WTC11 (cell line): ENCODE measurements around the gene UBR4. TPM values are rescaled to one million over a fixed set of nuclear protein-coding genes. Genes with fewer than 3 reads are reported as not detected.
A peak's percentile ranks its signal among the peaks of the same experiment; 100 is the strongest.

Experiments
- ATAC-seq: fragments of 200-7000 bp; cut with Tn5 transposase; 2 replicates; pipeline ENCODE4 v1.10.0; 2021; ENCODE audit warnings: mild to moderate bottlenecking, moderate library complexity
- CTCF ChIA-PET: fragments of 300-600 bp; sonication (Branson Sonifier 250); formaldehyde crosslinking; loops from one replicate; lab custom pipeline; 2021; ENCODE audit warnings: antibody characterized with exemption; lab: Charles Lee
- POLR2A ChIA-PET: fragments of 350-600 bp; sonication (Branson Sonifier 250); formaldehyde crosslinking; loops from one replicate; lab custom pipeline; 2021; ENCODE audit warnings: antibody characterized with exemption; lab: Charles Lee
- DNase-seq: peaks from one replicate; pipeline ENCODE4 v3.0.0; 2021; ENCODE audit warnings: low spot score
- H3K27ac Mint-ChIP-seq: 2 replicates; pipeline ENCODE4 v1.8.0; 2021; ENCODE audit warnings: mixed read lengths
- H3K27me3 Mint-ChIP-seq: 2 replicates; pipeline ENCODE4 v1.8.0; 2021; ENCODE audit warnings: low read depth, mild to moderate bottlenecking, moderate library complexity, mixed read lengths
- H3K36me3 Mint-ChIP-seq: 2 replicates; pipeline ENCODE4 v1.8.0; 2021; ENCODE audit warnings: mixed read lengths
- H3K4me1 Mint-ChIP-seq: 2 replicates; pipeline ENCODE4 v1.8.0; 2022; ENCODE audit warnings: mixed read lengths
- H3K4me3 Mint-ChIP-seq: 2 replicates; pipeline ENCODE4 v1.8.0; 2021; ENCODE audit warnings: mild to moderate bottlenecking, moderate library complexity, mixed read lengths
- H3K9me3 Mint-ChIP-seq: 2 replicates; pipeline ENCODE4 v1.8.0; 2021; ENCODE audit warnings: mixed read lengths
- ATF1 ChIP-seq: sonication (generic); formaldehyde crosslinking; IDR thresholded peaks from 2 replicates; pipeline ENCODE4 v1.8.1; 2023; ENCODE audit warnings: mild to moderate bottlenecking, moderate library complexity, missing genetic modification reagents
- FOXJ3 ChIP-seq: sonication (generic); formaldehyde crosslinking; IDR thresholded peaks from 2 replicates; pipeline ENCODE4 v1.9.0; 2021; ENCODE audit warnings: missing genetic modification reagents, mild to moderate bottlenecking, borderline replicate concordance
- FOXK1 ChIP-seq: sonication (generic); formaldehyde crosslinking; IDR thresholded peaks from 2 replicates; pipeline ENCODE4 v1.8.0; 2022; ENCODE audit warnings: mild to moderate bottlenecking, moderate library complexity, missing genetic modification reagents
- GRHL2 ChIP-seq: fragments of 250-450 bp; sonication (Bioruptor Pico); IDR thresholded peaks from 2 replicates; pipeline ENCODE4 v1.8.0; 2022; ENCODE audit warnings: mild to moderate bottlenecking, moderate library complexity; ENCODE audit not compliant: insufficient replicate concordance, severe bottlenecking
- IRF2 ChIP-seq: sonication (generic); formaldehyde crosslinking; IDR thresholded peaks from 2 replicates; pipeline ENCODE4 v1.8.0; 2022; ENCODE audit warnings: low read depth, missing genetic modification reagents, borderline replicate concordance
- NFYB ChIP-seq: sonication (generic); formaldehyde crosslinking; conservative IDR thresholded peaks from 2 replicates; pipeline ENCODE4 v1.8.0; 2022; ENCODE audit warnings: low read depth, missing genetic modification reagents
- RELA ChIP-seq: sonication (generic); formaldehyde crosslinking; IDR thresholded peaks from 2 replicates; pipeline ENCODE4 v1.8.1; 2022; ENCODE audit warnings: missing genetic modification reagents, mild to moderate bottlenecking, borderline replicate concordance
- RORB ChIP-seq: fragments of 250-450 bp; sonication (Bioruptor Pico); IDR thresholded peaks from 2 replicates; pipeline ENCODE4 v1.9.0; 2021; ENCODE audit warnings: mild to moderate bottlenecking
- SMAD4 ChIP-seq: sonication (generic); formaldehyde crosslinking; IDR thresholded peaks from 2 replicates; pipeline ENCODE4 v1.8.0; 2022; ENCODE audit warnings: mild to moderate bottlenecking, missing genetic modification reagents
- SP1 ChIP-seq: sonication (generic); formaldehyde crosslinking; conservative IDR thresholded peaks from 2 replicates; pipeline ENCODE4 v1.8.1; 2022; ENCODE audit warnings: missing genetic modification reagents
- TEAD1 ChIP-seq: sonication (generic); formaldehyde crosslinking; IDR thresholded peaks from 2 replicates; pipeline ENCODE4 v1.8.0; 2022; ENCODE audit warnings: mild to moderate bottlenecking, missing genetic modification reagents
- TP53 ChIP-seq: sonication (generic); formaldehyde crosslinking; IDR thresholded peaks from 2 replicates; pipeline ENCODE4 v1.8.1; 2023; ENCODE audit warnings: mild to moderate bottlenecking, missing genetic modification reagents
- ZNF219 ChIP-seq: sonication (generic); formaldehyde crosslinking; IDR thresholded peaks from 2 replicates; pipeline ENCODE4 v1.8.0; 2023; ENCODE audit warnings: missing genetic modification reagents, mild to moderate bottlenecking, borderline replicate concordance
- total RNA-seq: library from RNA; stranded (reverse); gene quantifications from 3 replicates; pipeline ENCODE4 v1.2.3, GENCODE V29; 2021
- TF ChIP-seq, protein P1 (sequence below): sonication (generic); formaldehyde crosslinking; IDR thresholded peaks from 2 replicates; pipeline ENCODE4 v1.8.0; 2022; ENCODE audit warnings: mild to moderate bottlenecking, missing genetic modification reagents
- TF ChIP-seq, protein P2 (sequence below): fragments of 250-450 bp; sonication (Bioruptor Pico); IDR thresholded peaks from 2 replicates; pipeline ENCODE4 v1.8.0; 2021; ENCODE audit warnings: mild to moderate bottlenecking
- TF ChIP-seq, protein P3 (sequence below): sonication (generic); formaldehyde crosslinking; IDR thresholded peaks from 2 replicates; pipeline ENCODE4 v1.8.1; 2022; ENCODE audit warnings: low read depth, mild to moderate bottlenecking, moderate library complexity, missing genetic modification reagents, borderline replicate concordance
- TF ChIP-seq, protein P4 (sequence below): sonication (generic); formaldehyde crosslinking; IDR thresholded peaks from 2 replicates; pipeline ENCODE4 v1.8.1; 2023; ENCODE audit warnings: mild to moderate bottlenecking, missing genetic modification reagents, moderate library complexity
- TF ChIP-seq, protein P5 (sequence below): sonication (generic); formaldehyde crosslinking; IDR thresholded peaks from 2 replicates; pipeline ENCODE4 v1.8.1; 2022; ENCODE audit warnings: low read depth, missing genetic modification reagents, borderline replicate concordance
- TF ChIP-seq, protein P6 (sequence below): sonication (generic); formaldehyde crosslinking; IDR thresholded peaks from 2 replicates; pipeline ENCODE4 v1.8.0; 2022; ENCODE audit warnings: mild to moderate bottlenecking, missing genetic modification reagents
- TF ChIP-seq, protein P7 (sequence below): sonication (generic); formaldehyde crosslinking; IDR thresholded peaks from 2 replicates; pipeline ENCODE4 v1.8.1; 2022; ENCODE audit warnings: missing genetic modification reagents, borderline replicate concordance
- TF ChIP-seq, protein P8 (sequence below): fragments of 250-450 bp; sonication (Bioruptor Pico); IDR thresholded peaks from 2 replicates; pipeline ENCODE4 v1.9.0; 2021; ENCODE audit warnings: mild to moderate bottlenecking
- TF ChIP-seq, protein P9 (sequence below): sonication (generic); formaldehyde crosslinking; IDR thresholded peaks from 2 replicates; pipeline ENCODE4 v1.8.1; 2022; ENCODE audit warnings: mild to moderate bottlenecking, missing genetic modification reagents, moderate library complexity, borderline replicate concordance

Gene UBR4
- total RNA-seq, 1 experiment from 2014 or later: 179 TPM

DNA sequence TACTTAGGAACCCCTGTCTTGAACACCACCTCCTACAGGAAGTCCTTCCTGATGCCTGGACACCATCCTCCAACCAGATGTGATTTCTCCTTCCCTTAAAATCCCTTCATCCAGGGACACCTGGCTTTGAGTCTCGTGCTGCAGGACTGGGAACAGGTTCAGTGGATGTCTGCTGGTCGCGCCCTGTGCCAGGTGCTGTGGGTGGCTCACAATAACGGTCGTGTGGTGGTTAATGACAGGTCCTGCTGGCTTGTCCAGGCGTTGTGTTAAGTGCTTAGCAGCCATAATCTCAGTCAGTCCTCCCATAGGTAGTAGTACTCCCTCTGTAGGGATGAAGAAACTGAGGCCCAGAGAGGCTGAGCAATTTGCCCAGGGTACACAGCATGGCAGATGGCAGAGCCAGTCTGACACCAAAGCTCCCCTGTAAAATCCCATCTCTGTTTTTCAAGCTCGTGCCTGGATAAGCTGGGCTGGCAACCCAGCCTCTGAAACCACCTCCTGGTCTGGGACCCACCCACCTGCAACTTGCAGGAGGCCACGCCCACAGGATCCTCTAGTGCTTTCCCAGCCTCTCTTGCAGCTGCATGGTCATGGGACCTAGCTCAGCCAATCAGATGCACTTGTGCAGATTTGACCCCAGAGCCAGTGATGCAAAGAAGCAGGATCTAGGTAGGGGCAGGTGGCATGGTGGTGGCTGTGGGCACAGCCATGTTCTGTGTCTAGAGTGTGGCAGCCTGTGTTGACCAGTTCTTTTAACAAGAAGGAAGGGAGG lies 147.6 kb downstream of the UBR4 start:
- no peak overlapping the region for H3K27ac Mint-ChIP-seq
- peaks cover 18% of the 10 kb centered on the region for H3K9me3 Mint-ChIP-seq
- no peak for DNase-seq
- H3K4me3 Mint-ChIP-seq: no peak overlapping the region
- H3K36me3 Mint-ChIP-seq: peaks cover 5% of the 10 kb centered on the region
- no peak for ATAC-seq
- POLR2A ChIA-PET: no interaction called here
- H3K4me1 Mint-ChIP-seq: no peaks in the 10 kb centered on the region
- H3K27me3 Mint-ChIP-seq: peaks cover 3% of the 10 kb centered on the region; the same call in 1 of the 2 replicates
- CTCF ChIA-PET: interaction anchor here (2.1 to 2.3 kb wide), 2 partner anchors 150 to 155 kb away, joined by 8 read pairs; no protein-coding TSS in a partner anchor
- TF ChIP-seq FOXK1 (CRISPR knock-in tag): no peak
- no peak for TF ChIP-seq SP1
- TF ChIP-seq, protein P1, sequence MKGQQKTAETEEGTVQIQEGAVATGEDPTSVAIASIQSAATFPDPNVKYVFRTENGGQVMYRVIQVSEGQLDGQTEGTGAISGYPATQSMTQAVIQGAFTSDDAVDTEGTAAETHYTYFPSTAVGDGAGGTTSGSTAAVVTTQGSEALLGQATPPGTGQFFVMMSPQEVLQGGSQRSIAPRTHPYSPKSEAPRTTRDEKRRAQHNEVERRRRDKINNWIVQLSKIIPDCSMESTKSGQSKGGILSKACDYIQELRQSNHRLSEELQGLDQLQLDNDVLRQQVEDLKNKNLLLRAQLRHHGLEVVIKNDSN (CRISPR knock-in tag): 0 out of 2 replicates have a peak, but pooled peaks have one; percentile 14
- TF ChIP-seq, protein P2, sequence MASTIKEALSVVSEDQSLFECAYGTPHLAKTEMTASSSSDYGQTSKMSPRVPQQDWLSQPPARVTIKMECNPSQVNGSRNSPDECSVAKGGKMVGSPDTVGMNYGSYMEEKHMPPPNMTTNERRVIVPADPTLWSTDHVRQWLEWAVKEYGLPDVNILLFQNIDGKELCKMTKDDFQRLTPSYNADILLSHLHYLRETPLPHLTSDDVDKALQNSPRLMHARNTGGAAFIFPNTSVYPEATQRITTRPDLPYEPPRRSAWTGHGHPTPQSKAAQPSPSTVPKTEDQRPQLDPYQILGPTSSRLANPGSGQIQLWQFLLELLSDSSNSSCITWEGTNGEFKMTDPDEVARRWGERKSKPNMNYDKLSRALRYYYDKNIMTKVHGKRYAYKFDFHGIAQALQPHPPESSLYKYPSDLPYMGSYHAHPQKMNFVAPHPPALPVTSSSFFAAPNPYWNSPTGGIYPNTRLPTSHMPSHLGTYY: no peak
- no peak for TF ChIP-seq ZNF219
- no peak for TF ChIP-seq RORB (CRISPR knock-in tag)
- TF ChIP-seq, protein P3, sequence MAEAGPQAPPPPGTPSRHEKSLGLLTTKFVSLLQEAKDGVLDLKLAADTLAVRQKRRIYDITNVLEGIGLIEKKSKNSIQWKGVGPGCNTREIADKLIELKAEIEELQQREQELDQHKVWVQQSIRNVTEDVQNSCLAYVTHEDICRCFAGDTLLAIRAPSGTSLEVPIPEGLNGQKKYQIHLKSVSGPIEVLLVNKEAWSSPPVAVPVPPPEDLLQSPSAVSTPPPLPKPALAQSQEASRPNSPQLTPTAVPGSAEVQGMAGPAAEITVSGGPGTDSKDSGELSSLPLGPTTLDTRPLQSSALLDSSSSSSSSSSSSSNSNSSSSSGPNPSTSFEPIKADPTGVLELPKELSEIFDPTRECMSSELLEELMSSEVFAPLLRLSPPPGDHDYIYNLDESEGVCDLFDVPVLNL: no peak
- no peak for TF ChIP-seq FOXJ3 (CRISPR knock-in tag)
- TF ChIP-seq, protein P4, sequence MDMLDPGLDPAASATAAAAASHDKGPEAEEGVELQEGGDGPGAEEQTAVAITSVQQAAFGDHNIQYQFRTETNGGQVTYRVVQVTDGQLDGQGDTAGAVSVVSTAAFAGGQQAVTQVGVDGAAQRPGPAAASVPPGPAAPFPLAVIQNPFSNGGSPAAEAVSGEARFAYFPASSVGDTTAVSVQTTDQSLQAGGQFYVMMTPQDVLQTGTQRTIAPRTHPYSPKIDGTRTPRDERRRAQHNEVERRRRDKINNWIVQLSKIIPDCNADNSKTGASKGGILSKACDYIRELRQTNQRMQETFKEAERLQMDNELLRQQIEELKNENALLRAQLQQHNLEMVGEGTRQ (CRISPR knock-in tag): peak; percentile 67
- no peak for TF ChIP-seq RELA (CRISPR knock-in tag)
- TF ChIP-seq TEAD1 (CRISPR knock-in tag): no peak
- TF ChIP-seq GRHL2 (CRISPR knock-in tag): no peak
- TF ChIP-seq, protein P5, sequence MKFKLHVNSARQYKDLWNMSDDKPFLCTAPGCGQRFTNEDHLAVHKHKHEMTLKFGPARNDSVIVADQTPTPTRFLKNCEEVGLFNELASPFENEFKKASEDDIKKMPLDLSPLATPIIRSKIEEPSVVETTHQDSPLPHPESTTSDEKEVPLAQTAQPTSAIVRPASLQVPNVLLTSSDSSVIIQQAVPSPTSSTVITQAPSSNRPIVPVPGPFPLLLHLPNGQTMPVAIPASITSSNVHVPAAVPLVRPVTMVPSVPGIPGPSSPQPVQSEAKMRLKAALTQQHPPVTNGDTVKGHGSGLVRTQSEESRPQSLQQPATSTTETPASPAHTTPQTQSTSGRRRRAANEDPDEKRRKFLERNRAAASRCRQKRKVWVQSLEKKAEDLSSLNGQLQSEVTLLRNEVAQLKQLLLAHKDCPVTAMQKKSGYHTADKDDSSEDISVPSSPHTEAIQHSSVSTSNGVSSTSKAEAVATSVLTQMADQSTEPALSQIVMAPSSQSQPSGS (CRISPR knock-in tag): no peak
- TF ChIP-seq, protein P6, sequence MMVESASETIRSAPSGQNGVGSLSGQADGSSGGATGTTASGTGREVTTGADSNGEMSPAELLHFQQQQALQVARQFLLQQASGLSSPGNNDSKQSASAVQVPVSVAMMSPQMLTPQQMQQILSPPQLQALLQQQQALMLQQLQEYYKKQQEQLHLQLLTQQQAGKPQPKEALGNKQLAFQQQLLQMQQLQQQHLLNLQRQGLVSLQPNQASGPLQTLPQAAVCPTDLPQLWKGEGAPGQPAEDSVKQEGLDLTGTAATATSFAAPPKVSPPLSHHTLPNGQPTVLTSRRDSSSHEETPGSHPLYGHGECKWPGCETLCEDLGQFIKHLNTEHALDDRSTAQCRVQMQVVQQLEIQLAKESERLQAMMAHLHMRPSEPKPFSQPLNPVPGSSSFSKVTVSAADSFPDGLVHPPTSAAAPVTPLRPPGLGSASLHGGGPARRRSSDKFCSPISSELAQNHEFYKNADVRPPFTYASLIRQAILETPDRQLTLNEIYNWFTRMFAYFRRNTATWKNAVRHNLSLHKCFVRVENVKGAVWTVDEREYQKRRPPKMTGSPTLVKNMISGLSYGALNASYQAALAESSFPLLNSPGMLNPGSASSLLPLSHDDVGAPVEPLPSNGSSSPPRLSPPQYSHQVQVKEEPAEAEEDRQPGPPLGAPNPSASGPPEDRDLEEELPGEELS (CRISPR knock-in tag): no peak
- TF ChIP-seq, protein P7, sequence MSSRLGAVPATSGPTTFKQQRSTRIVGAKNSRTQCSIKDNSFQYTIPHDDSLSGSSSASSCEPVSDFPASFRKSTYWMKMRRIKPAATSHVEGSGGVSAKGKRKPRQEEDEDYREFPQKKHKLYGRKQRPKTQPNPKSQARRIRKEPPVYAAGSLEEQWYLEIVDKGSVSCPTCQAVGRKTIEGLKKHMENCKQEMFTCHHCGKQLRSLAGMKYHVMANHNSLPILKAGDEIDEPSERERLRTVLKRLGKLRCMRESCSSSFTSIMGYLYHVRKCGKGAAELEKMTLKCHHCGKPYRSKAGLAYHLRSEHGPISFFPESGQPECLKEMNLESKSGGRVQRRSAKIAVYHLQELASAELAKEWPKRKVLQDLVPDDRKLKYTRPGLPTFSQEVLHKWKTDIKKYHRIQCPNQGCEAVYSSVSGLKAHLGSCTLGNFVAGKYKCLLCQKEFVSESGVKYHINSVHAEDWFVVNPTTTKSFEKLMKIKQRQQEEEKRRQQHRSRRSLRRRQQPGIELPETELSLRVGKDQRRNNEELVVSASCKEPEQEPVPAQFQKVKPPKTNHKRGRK: no peak
- no peak for TF ChIP-seq TP53
- TF ChIP-seq, protein P8, sequence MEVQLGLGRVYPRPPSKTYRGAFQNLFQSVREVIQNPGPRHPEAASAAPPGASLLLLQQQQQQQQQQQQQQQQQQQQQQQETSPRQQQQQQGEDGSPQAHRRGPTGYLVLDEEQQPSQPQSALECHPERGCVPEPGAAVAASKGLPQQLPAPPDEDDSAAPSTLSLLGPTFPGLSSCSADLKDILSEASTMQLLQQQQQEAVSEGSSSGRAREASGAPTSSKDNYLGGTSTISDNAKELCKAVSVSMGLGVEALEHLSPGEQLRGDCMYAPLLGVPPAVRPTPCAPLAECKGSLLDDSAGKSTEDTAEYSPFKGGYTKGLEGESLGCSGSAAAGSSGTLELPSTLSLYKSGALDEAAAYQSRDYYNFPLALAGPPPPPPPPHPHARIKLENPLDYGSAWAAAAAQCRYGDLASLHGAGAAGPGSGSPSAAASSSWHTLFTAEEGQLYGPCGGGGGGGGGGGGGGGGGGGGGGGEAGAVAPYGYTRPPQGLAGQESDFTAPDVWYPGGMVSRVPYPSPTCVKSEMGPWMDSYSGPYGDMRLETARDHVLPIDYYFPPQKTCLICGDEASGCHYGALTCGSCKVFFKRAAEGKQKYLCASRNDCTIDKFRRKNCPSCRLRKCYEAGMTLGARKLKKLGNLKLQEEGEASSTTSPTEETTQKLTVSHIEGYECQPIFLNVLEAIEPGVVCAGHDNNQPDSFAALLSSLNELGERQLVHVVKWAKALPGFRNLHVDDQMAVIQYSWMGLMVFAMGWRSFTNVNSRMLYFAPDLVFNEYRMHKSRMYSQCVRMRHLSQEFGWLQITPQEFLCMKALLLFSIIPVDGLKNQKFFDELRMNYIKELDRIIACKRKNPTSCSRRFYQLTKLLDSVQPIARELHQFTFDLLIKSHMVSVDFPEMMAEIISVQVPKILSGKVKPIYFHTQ (CRISPR knock-in tag): no peak
- TF ChIP-seq IRF2: no peak
- TF ChIP-seq NFYB: peak; percentile 69
- no peak for TF ChIP-seq ATF1 (CRISPR knock-in tag)
- no peak for TF ChIP-seq SMAD4 (CRISPR knock-in tag)
- TF ChIP-seq, protein P9, sequence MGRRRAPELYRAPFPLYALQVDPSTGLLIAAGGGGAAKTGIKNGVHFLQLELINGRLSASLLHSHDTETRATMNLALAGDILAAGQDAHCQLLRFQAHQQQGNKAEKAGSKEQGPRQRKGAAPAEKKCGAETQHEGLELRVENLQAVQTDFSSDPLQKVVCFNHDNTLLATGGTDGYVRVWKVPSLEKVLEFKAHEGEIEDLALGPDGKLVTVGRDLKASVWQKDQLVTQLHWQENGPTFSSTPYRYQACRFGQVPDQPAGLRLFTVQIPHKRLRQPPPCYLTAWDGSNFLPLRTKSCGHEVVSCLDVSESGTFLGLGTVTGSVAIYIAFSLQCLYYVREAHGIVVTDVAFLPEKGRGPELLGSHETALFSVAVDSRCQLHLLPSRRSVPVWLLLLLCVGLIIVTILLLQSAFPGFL (CRISPR knock-in tag): no peak
